HG03196 (cell line): ENCODE results near the gene TFF3.
"Not testable (repeated sequence)": the region's sequence is repeated elsewhere in the genome, so short reads cannot be mapped to it uniquely, and the experiment has no call there.

ENCODE experiments used
- ATAC-seq: cut with Tn5 transposase; IDR thresholded peaks from one replicate; pipeline ENCODE4 v1.9.1; 2021; ENCODE audit not compliant: unreplicated experiment

Gene TFF3

GRCh38 chr21:42306366-42307035 is 8.7 kb downstream of the TFF3 start:
- ATAC-seq = no peak

DNA sequence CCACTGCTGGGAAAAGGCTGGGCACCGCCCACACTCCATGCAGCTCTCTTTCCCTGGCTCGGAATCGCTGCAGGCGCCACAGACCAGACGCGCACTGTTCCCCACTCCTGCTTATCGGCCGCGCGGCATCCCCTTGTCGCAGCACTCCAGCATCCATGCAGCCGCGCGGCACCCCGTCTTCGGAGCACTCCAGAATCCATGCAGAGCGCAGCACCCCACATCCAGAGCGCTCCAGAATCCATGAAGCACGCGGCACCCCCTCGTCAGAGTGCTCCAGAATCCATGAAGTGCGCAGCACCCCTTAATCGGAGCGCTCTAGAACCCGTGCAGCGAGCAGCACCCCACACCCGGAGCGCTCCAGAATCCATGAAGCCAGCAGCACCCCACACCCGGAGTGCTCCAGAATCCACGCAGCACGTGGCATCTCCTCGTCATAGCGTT is 9.5 kb downstream of the TFF3 start:
- no peak for ATAC-seq

GRCh38 chr21:42304556-42305454 is 10.4 kb downstream of the TFF3 start:
- no peak for ATAC-seq

DNA sequence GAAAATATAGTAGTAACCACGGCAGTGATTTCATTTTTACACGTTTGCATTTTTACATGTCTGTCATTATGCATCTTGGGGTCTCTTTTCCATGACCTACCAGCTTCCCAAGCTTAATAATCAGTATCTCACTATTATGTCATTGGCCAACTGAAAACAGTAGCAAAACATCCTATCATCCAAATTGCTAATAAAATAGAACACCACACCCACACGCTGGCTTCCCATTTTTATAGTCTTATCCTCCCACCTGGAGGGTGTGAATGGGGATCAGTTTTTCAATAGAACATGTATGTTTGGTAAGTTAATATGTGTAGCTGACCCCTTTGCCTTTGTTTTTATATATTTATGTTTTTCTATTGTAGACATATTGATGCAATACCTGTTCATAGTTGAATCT is 11.8 kb downstream of the TFF3 start:
- ATAC-seq = no peak

- ATAC-seq = no peak
Observed at GRCh38 chr21:42302794-42303193, 12.4 kb downstream of the TFF3 start.

DNA sequence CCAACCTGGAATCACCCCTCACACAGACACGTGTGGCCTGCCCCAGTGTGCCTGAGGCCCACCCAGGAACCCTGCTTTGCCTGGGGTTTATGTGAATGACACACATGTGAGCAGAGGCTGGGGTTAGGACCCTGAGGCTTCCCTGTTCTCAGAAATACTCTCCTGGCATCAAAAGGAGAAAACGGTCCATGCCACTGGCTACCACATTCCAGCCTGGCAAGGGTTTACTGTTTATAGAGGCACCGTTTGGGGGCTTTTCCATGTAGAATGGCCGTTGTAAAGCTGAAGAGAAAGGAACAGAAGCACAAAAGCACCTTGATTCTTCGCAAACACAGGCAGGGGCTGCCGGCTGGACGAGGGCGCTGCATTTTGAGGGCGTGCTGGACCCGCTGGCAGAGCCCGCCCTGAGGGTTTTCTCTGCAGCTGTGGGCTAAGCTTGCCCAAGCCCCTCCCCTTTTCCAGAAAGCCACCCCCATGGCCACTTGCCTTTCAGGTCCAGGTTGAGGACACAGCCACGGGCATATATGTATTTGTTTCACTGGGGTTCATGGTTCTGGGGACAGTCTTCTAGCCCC is 13.0 kb downstream of the TFF3 start:
- no peak for ATAC-seq

DNA sequence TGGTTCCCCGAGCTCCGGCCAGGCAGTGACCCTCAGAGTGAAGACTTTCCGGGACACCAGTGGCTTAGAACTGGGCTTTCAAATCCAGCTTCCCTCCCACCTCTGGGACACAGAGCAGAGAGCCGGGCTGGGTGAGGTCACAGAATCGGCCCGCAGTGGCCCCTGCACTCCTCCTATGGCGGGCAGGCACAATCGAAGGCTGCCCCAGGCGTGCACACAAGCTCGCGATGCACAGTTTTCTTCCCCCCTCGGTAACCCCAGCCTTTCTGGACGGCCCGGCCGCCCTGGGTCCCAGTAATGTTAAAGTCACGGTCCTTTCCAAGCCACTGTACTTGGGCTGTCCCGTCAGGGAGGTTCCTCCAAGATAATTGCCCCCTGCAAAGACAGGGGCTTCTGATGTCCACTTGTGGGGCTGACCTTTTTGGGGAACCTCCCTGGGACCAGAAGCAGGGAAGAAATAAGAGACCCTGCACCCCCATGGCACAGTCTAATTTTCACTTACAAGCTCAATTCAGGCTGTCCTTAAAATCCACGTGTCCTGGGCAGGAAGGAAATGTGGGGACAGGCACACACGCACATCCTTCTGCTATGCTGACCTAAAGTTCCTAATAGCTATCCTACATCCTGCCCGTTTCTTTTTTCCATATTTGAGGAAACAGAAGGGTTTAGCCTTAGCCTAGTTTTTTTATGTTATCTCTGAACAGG is 13.7 kb downstream of the TFF3 start:
- ATAC-seq = no peak

- ATAC-seq = no peak
Observed at GRCh38 chr21:42300956-42301355, 14.3 kb downstream of the TFF3 start.

- ATAC-seq = no peak
Observed at GRCh38 chr21:42300045-42300583, 15.1 kb downstream of the TFF3 start.

- no peak for ATAC-seq
Observed at GRCh38 chr21:42299324-42300044, 15.7 kb downstream of the TFF3 start.

GRCh38 chr21:42298657-42299056 is 16.6 kb downstream of the TFF3 start:
- ATAC-seq = no peak

GRCh38 chr21:42298237-42298636 is 17.0 kb downstream of the TFF3 start:
- no peak for ATAC-seq

DNA sequence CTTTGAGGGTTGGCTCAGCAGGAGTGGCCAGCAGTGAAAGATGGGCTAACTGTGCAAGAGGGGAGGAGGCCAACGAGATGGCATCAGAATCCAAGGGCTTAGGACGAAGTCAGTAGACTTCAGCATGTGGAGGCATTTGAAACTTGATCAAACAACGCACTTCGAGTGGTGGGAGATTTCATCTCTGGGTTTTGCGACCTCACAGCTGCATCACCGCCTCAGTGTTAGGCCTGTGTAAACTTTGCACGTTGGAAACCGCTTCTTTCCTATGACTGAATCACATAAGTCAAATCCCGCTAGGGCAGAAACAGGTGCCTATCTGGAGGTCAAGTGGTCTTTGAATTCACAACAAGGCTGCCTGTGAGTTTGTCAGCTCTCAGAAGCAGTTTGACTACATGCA is 17.8 kb downstream of the TFF3 start:
- no peak for ATAC-seq

DNA sequence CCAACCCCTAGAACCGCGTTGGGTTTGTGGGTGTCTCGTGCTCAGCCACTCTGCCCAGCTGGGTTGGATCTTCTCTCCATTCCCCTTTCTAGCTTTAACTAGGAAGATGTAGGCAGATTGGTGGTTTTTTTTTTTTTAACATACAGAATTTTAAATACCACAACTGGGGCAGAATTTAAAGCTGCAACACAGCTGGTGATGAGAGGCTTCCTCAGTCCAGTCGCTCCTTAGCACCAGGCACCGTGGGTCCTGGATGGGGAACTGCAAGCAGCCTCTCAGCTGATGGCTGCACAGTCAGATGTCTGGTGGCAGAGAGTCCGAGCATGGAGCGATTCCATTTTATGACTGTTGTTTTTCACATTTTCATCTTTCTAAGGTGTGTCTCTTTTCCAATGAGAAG is 18.7 kb downstream of the TFF3 start:
- no peak for ATAC-seq

DNA sequence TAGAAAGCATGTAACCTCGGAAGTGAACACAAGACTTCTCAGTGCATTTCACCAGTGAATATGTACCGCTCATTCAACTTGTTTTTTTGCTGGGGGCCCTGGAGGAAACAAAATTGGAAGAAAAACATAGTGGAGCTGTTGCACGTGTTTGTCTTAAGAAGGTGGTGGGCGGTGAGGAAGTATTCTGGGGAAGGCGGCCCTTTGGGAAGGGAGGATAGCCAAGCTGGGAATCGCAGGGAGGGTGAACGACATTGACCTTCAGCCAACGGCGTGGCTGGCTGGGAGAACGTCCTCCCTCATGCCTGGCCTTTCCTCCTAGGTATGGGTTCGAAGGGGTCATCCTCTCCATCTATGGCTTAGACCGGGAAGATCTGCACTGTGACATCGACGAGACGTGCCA is 19.4 kb downstream of the TFF3 start:
- ATAC-seq = no peak

GRCh38 chr21:42294273-42294880 is 20.8 kb downstream of the TFF3 start:
- ATAC-seq = no peak

DNA sequence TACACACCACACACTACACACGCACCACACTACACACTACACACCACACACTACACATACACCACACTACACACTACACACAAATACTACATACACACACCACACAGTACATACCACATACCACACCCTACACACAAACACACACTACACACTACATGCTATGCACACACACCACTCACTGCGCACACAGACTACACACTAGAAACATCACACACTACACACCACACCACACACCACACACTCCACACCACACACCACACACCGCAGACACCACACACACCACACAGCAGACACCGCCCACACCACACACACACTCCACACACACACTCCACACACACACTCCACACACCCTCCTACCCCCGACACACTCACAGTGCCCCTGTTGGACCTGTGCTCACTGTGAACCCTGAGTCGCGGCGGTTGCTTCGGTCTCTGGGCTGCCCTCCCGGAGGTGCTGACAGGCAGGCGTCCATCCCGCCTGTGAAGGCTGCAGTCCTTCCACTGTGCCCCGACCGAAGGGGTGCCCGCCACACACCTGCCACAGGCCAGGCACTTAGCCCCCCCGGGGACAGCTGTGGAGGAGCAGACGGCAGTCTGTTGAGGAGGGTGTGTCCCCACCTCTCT is 21.4 kb downstream of the TFF3 start:
- no peak for ATAC-seq

GRCh38 chr21:42292563-42293142 is 22.6 kb downstream of the TFF3 start:
- ATAC-seq = not testable (repeated sequence)
